ENCODE results near the gene PRPF40B. TPM values are rescaled to one million over a fixed set of nuclear protein-coding genes. Genes with fewer than 3 reads are reported as not detected.

PRPF40B gene
- total and polyA plus RNA-seq, 3 donors from 2014 or later, result 49.2 to 66.8 (median 66.7) TPM

DNA sequence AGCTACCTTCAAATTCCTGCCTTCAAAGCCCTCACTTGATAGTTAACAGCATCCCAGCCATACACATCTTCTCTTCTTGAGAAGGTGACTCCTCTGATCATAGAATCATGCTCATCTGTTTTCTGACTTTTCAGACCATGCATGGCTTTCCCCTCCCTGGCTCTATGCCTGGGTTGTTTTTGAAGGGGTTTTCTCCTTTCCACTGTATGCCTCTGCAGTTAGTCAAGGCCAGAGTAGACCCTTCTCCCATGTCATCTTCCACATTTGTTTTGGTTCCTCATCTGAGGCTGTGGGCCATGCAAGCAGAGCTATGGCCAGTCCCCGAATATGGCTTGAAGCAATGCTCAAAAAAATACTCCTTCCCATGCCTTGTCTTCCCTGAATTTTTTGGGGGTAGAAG lies 41.2 kb upstream of the PRPF40B start:
- H3K4me1 ChIP-seq, result peaks cover 27% of the 10 kb centered on the region
- no peaks in the 10 kb centered on the region for H3K27me3 ChIP-seq
- H3K27ac ChIP-seq, result no peak overlapping the region
- H3K4me3 ChIP-seq, result no peak overlapping the region
- intact Hi-C loops (cut with DNase I; ENCODE audit: low total_unique reads), result no loop called here
- WGBS, 2 donors, result 85 to 95% methylated on average over 1 of the region's 1 CpG
- no peak for DNase-seq
- TF ChIP-seq, protein P1, sequence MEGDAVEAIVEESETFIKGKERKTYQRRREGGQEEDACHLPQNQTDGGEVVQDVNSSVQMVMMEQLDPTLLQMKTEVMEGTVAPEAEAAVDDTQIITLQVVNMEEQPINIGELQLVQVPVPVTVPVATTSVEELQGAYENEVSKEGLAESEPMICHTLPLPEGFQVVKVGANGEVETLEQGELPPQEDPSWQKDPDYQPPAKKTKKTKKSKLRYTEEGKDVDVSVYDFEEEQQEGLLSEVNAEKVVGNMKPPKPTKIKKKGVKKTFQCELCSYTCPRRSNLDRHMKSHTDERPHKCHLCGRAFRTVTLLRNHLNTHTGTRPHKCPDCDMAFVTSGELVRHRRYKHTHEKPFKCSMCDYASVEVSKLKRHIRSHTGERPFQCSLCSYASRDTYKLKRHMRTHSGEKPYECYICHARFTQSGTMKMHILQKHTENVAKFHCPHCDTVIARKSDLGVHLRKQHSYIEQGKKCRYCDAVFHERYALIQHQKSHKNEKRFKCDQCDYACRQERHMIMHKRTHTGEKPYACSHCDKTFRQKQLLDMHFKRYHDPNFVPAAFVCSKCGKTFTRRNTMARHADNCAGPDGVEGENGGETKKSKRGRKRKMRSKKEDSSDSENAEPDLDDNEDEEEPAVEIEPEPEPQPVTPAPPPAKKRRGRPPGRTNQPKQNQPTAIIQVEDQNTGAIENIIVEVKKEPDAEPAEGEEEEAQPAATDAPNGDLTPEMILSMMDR (IDR thresholded peaks at IDR 0.05), result no peak
- TF ChIP-seq POLR2A (IDR thresholded peaks at IDR 0.05), result no peak
- H3K9me3 ChIP-seq, result no peaks in the 10 kb centered on the region
- H3K36me3 ChIP-seq (ENCODE audit: low read depth, missing control alignments), result no peaks in the 10 kb centered on the region

DNA sequence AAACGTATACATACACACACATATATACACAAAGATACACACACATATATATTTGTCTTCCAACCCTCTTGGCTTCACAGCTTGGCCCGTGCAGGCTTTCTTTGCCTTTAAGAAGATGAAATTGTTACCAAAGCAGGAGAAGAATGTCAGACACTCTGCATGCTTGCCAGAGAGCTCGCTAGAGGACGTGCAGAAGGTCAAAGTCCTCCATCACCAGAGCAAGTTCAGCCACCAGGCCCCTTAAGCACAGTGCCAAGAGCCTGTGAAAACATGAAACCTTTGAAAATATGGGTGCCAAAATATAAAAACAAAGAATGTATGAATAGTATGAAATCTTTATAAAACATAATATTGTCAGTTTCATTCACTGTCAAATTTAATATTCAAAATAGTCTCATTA lies 40.5 kb upstream of the PRPF40B start:
- H3K36me3 ChIP-seq (ENCODE audit: low read depth, missing control alignments), result no peaks in the 10 kb centered on the region
- no peak overlapping the region for H3K27ac ChIP-seq
- TF ChIP-seq POLR2A (IDR thresholded peaks at IDR 0.05), result no peak
- TF ChIP-seq, protein P1 (IDR thresholded peaks at IDR 0.05), result no peak
- H3K27me3 ChIP-seq, result no peaks in the 10 kb centered on the region
- 34 to 49% methylated on average over 4 of the region's 4 CpGs for WGBS, 2 donors
- H3K9me3 ChIP-seq, result no peaks in the 10 kb centered on the region
- H3K4me1 ChIP-seq, result peaks cover 27% of the 10 kb centered on the region
- intact Hi-C loops (cut with DNase I; ENCODE audit: low total_unique reads), result no loop called here
- H3K4me3 ChIP-seq, result no peak overlapping the region
- peak; percentile 45 for DNase-seq

DNA sequence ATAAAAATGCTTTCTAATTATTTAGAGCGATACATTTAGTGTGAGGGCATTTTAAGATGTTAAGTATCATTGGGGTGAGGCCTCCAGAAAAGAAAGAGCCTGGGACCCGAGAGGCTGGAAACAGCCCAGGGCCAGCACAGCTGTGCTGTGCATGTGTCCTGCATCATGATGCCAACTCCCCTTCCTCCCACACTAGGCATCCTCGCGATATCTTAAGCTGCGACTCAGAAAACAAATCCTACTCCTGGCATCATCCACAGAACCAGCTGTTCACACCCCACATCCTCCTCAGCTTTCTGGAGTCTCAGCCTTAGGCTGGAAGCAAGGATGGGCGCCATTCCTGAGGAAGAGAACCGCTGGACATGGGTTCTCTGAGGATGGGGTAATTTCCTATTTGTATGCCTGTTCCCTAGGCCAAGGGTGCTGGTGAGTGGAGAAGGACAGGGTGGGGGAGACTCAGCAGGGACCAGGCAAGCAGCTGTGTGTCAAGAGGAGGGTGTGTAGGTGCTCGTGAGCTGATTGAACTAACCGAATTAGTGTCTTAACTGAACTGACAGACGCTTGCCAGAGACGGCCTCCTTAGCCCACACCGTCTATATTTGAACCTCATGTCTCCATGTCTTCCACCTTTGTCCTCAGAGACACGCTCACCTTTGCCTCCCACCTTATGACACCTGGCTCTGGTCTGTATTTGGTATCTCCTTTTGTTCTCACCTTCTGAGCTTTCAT lies 39.8 kb upstream of the PRPF40B start:
- 67 to 70% methylated on average over 13 of the region's 13 CpGs for WGBS, 2 donors
- Histone ChIP-seq H3K4me1 (peaks cover 27% of the 10 kb centered on the region), H3K9me3 (no peaks in the 10 kb centered on the region), H3K27ac (peak overlapping the region in 1 of 2 donors; percentile 37), H3K4me3 (no peak overlapping the region), H3K27me3 (no peaks in the 10 kb centered on the region), H3K36me3 (ENCODE audit: low read depth, missing control alignments) (no peaks in the 10 kb centered on the region)
- TF ChIP-seq, protein P1 (IDR thresholded peaks at IDR 0.05), result no peak
- no peak for TF ChIP-seq POLR2A (IDR thresholded peaks at IDR 0.05)
- peak; percentile 14 for DNase-seq
- intact Hi-C loops (cut with DNase I; ENCODE audit: low total_unique reads), result no loop called here

DNA sequence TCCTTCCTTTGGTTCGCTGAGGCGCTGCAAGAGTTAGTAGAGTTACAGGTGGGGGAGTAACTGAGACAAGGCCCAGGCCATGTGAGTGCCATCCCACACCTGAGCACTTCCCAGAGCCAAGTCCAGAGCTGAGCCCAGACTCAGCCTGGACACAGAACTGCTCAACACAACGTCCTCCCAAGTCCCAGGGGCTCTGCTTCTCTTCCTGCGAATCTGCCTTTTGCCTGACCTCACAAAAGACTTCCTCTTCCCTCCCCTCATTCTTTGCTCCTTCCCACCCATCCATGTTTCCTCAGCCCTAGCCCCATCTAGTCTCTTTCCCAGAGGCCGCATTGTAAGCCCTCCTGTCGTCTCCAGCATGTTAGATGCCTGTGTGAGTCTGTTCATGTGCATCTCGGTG lies 38.8 kb upstream of the PRPF40B start:
- TF ChIP-seq, protein P1 (IDR thresholded peaks at IDR 0.05), result no peak
- no peak for TF ChIP-seq POLR2A (IDR thresholded peaks at IDR 0.05)
- intact Hi-C loops (cut with DNase I; ENCODE audit: low total_unique reads), result no loop called here
- Histone ChIP-seq H3K27ac (no peak overlapping the region), H3K4me3 (no peak overlapping the region), H3K36me3 (ENCODE audit: low read depth, missing control alignments) (no peaks in the 10 kb centered on the region), H3K4me1 (peaks cover 27% of the 10 kb centered on the region), H3K9me3 (no peaks in the 10 kb centered on the region), H3K27me3 (no peaks in the 10 kb centered on the region)
- 65 to 77% methylated on average over 7 of the region's 7 CpGs for WGBS, 2 donors
- no peak for DNase-seq

Measured in testis (tissue), 3 donors.